ENCODE measurements around the gene CCT7. TPM values are rescaled to one million over a fixed set of nuclear protein-coding genes. Genes with fewer than 3 reads are reported as not detected.

The CCT7 gene
- total and polyA plus RNA-seq, 2 experiments from 2014 or later, result 287 to 642 TPM

- TF ChIP-seq ETS1 (IDR thresholded peaks at IDR 0.05), result no peak
- no peak for TF ChIP-seq ZNF462 (CRISPR knock-in tag; IDR thresholded peaks at IDR 0.05)
Measured at GRCh38 chr2:73269686-73270465, 35.8 kb downstream of the CCT7 start (continued).

GRCh38 chr2:73272270-73272669, 38.2 kb downstream of the CCT7 start:
- Histone ChIP-seq H4K20me1 (replicated peaks; ENCODE audit: insufficient read depth) (peaks cover 18% of the 10 kb centered on the region), H3K4me3 (no peak overlapping the region), H3K27me3 (ENCODE audit: insufficient read depth) (peaks cover 27% of the 10 kb centered on the region), H3K4me2 (no peak overlapping the region), H3K36me3 (ENCODE audit: insufficient read depth) (no peaks in the 10 kb centered on the region), H2AFZ (no peak overlapping the region), H3K79me2 (replicated peaks; ENCODE audit: insufficient read depth) (0 out of 2 replicates have a peak, but pooled peaks cover 9% of the 10 kb centered on the region), H3F3A (replicated peaks; ENCODE audit: low read depth) (peaks cover 8% of the 10 kb centered on the region; the same call in 1 of the 2 replicates), H3K27ac (ENCODE audit: low read depth) (no peak overlapping the region), H3K4me1 (ENCODE audit: insufficient read depth) (peaks cover 11% of the 10 kb centered on the region), H3K9me2 (ENCODE audit: insufficient read depth) (no peaks in the 10 kb centered on the region)
- H3K9me3 Mint-ChIP-seq, result no peaks in the 10 kb centered on the region; the same call in 2 of the 3 replicates
- peaks cover 24% of the 10 kb centered on the region for H3K27me3 Mint-ChIP-seq (ENCODE audit: insufficient read depth, low read depth, poor library complexity)
- H3K4me3 Mint-ChIP-seq, result no peak overlapping the region
- no peak for DNase-seq (ENCODE audit: low spot score)
- H3K4me1 Mint-ChIP-seq, result peaks cover 14% of the 10 kb centered on the region
- no peak for ATAC-seq
- peaks cover 7% of the 10 kb centered on the region; the same call in 1 of the 3 replicates for H3K36me3 Mint-ChIP-seq (ENCODE audit: low read depth)
- no peak overlapping the region for H3K27ac Mint-ChIP-seq
- TF ChIP-seq POLR2AphosphoS5 (IDR thresholded peaks at IDR 0.05; ENCODE audit: low read depth), result no peak
- no peak for TF ChIP-seq ETS1 (IDR thresholded peaks at IDR 0.05)
- TF ChIP-seq ZNF331 (CRISPR knock-in tag; IDR thresholded peaks at IDR 0.05; ENCODE audit: low read depth), result no peak
- no peak for TF ChIP-seq NANOG (IDR thresholded peaks at IDR 0.05; ENCODE audit: borderline replicate concordance)
- no peak for TF ChIP-seq CREB1 (CRISPR knock-in tag; IDR thresholded peaks at IDR 0.05; ENCODE audit: low read depth)
- TF ChIP-seq CTCF (conservative IDR thresholded peaks at IDR 0.05; ENCODE audit: low read depth in 2 of 2), result no peak
- TF ChIP-seq EZH2phosphoT487 (IDR thresholded peaks at IDR 0.05; ENCODE audit: unreplicated experiment), result no peak
